CD4-positive, alpha-beta T cell (primary cell): ENCODE results near the gene DPEP2. TPM values are rescaled to one million over a fixed set of nuclear protein-coding genes. Genes with fewer than 3 reads are reported as not detected.
"Not testable (repeated sequence)": the region's sequence is repeated elsewhere in the genome, so short reads cannot be mapped to it uniquely, and the experiment has no call there.

ENCODE experiments used
- ATAC-seq: fragments of 200-7000 bp; cut with Tn5 transposase; one replicate; pipeline ENCODE4 v1.10.0; 2022; ENCODE audit warnings: mild to moderate bottlenecking; ENCODE audit not compliant: poor library complexity
- CTCF ChIA-PET: fragments of 350-600 bp; sonication (Branson Sonifier 250); formaldehyde crosslinking; loops from one replicate; lab custom pipeline; 2021; ENCODE audit warnings: antibody characterized with exemption, inconsistent platforms; lab: Charles Lee
- POLR2A ChIA-PET: fragments of 350-600 bp; sonication (Branson Sonifier 250); formaldehyde crosslinking; loops from one replicate; lab custom pipeline; 2021; ENCODE audit warnings: antibody characterized with exemption, inconsistent platforms; lab: Charles Lee
- DNase-seq, 14 experiments: peaks; one replicate each; pipeline ENCODE4 v3.0.0-alpha.2; 2013 to 2020; ENCODE audit warnings: mixed read lengths in 2 of 14
- H3K27ac ChIP-seq, 2 donors: one replicate each; pipeline versions ENCODE4 v1.5.1 to v1.7.0; 2013; ENCODE audit warnings: low read length in 2 of 2, low read depth in 1 of 2, mild to moderate bottlenecking in 1 of 2
- H3K27me3 ChIP-seq, 2 experiments: 1 replicate in 1 of 2; 2 replicates in 1 of 2; pipeline versions ENCODE4 v1.6.1 to v1.7.0; 2013; ENCODE audit warnings: low read length in 2 of 2, control low read depth in 1 of 2, mild to moderate bottlenecking in 1 of 2, moderate library complexity in 1 of 2; ENCODE audit not compliant: insufficient read depth in 2 of 2, control insufficient read depth in 1 of 2
- H3K36me3 ChIP-seq: one replicate; pipeline ENCODE4 v1.6.1; 2013; ENCODE audit warnings: low read length, control low read depth; ENCODE audit not compliant: insufficient read depth
- H3K4me1 ChIP-seq: one replicate; pipeline ENCODE4 v1.6.1; 2013; ENCODE audit warnings: low read length, control low read depth; ENCODE audit not compliant: insufficient read depth
- H3K4me3 ChIP-seq: one replicate; pipeline ENCODE4 v1.5.1; 2013; ENCODE audit warnings: mild to moderate bottlenecking, low read length, moderate library complexity
- H3K9me3 ChIP-seq, 2 experiments: 1 replicate in 1 of 2; 2 replicates in 1 of 2; pipeline versions ENCODE4 v1.6.1 to v1.7.0; 2013; ENCODE audit warnings: low read length in 2 of 2, mild to moderate bottlenecking in 2 of 2, control low read depth in 1 of 2, moderate library complexity in 1 of 2; ENCODE audit not compliant: control insufficient read depth in 1 of 2, insufficient read depth in 1 of 2
- H3K27ac Mint-ChIP-seq: one replicate; pipeline ENCODE4 v1.8.0; 2020; ENCODE audit warnings: mixed read lengths
- H3K27me3 Mint-ChIP-seq: one replicate; pipeline ENCODE4 v1.8.0; 2021; ENCODE audit warnings: mixed read lengths
- H3K36me3 Mint-ChIP-seq: one replicate; pipeline ENCODE4 v1.8.0; 2021; ENCODE audit warnings: low read depth, mixed read lengths
- H3K4me1 Mint-ChIP-seq: one replicate; pipeline ENCODE4 v1.8.0; 2021; ENCODE audit warnings: low read depth, mixed read lengths
- H3K4me3 Mint-ChIP-seq: one replicate; pipeline ENCODE4 v1.8.0; 2020; ENCODE audit warnings: mild to moderate bottlenecking, mixed read lengths
- H3K9me3 Mint-ChIP-seq: one replicate; pipeline ENCODE4 v1.8.0; 2020; ENCODE audit warnings: mixed read lengths
- intact Hi-C, 2 experiments: fragments of 100-400 bp; cut with DNase I in 1 of 2; cut with micrococcal nuclease in 1 of 2; formaldehyde crosslinking; loops; one replicate each; pipeline versions ENCODE4 v1.15.1 to v1.9.0; 2023 to 2025; cut with DNase I, micrococcal nuclease
- polyA plus RNA-seq, 2 donors: library from polyadenylated mRNA; unstranded; fragments of 120-200 nt; gene quantifications; one replicate each; pipeline ENCODE4 v1.2.1, GENCODE V29; 2013
- total RNA-seq, 174 experiments: library from RNA in 2 of 174; stranded (reverse) in 2 of 174; gene quantifications; one replicate each; pipeline ENCODE4 v1.2.3 and lab custom pipeline; 2021 to 2026
- TF ChIP-seq, protein P1 (sequence below): fragments of 200-600 bp; IDR thresholded peaks from one replicate; pipeline ENCODE4 v1.8.0; 2022; ENCODE audit warnings: antibody characterized with exemption, mild to moderate bottlenecking

The DPEP2 gene, protein sequence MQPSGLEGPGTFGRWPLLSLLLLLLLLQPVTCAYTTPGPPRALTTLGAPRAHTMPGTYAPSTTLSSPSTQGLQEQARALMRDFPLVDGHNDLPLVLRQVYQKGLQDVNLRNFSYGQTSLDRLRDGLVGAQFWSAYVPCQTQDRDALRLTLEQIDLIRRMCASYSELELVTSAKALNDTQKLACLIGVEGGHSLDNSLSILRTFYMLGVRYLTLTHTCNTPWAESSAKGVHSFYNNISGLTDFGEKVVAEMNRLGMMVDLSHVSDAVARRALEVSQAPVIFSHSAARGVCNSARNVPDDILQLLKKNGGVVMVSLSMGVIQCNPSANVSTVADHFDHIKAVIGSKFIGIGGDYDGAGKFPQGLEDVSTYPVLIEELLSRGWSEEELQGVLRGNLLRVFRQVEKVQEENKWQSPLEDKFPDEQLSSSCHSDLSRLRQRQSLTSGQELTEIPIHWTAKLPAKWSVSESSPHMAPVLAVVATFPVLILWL
- total RNA-seq (10 to 100 TPM; 42.2 to 43.5 TPM), total RNA-seq (lab: John Stamatoyannopoulos, UW) (0.25 to 188 (median 36.3) reads per million in 172 experiments)
- polyA plus RNA-seq (2013, experiment 1 of 2) = 42.2 TPM
- polyA plus RNA-seq (2013, experiment 2 of 2) = 46.3 TPM

DNA sequence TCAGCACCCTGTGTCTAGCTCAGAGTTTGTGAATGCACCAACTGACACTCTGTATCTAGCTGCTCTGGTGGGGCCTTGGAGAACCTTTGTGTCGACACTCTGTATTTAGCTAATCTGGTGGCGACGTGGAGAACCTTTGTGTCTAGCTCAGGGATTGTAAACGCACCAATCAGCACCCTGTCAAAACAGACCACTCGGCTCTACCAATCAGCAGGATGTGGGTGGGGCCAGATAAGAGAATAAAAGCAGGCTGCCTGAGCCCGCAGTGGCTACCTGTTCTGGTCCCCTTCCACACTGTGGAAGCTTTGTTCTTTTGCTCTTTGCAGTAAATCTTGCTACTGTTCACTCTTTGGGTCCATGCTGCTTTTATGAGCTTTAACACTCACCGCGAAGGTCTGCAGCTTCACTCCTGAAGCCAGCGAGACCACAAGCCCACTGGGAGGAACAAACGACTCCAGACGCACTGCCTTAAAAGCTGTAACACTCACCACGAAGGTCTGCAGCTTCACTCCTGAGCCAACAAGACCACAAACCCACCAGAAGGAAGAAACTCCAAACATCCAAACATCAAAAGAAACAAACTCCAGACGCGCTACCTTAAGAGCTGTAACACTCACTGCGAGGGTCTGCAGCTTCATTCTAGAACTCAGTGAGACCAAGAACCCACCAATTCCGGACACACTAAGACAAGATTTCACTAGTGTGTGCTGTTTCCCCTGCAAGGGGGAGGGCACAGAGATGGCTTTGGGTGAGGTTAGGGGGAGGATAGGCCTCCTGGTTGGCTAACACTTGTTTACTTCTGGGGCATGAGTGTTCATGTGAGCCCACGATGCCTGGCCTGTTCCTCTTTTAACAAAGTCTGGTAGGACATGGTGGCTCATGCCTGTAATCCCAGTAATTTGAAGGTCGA lies at the start of gene DPEP2:
Gene DPEP2, minus strand, starts transcription at position 706 of the 910 bp plus-strand sequence. CDS start 6,272 bp downstream, outside the sequence.
- H3K27me3 Mint-ChIP-seq, intact Hi-C loops, H3K36me3 ChIP-seq, H3K9me3 Mint-ChIP-seq, H3K27me3 ChIP-seq: not testable (repeated sequence)
- Histone ChIP-seq H3K4me1 (peaks cover 71% of the 10 kb centered on the region), H3K4me3 (peak within 1 kb of the TSS; percentile 61), H3K9me3 (peaks cover 0 to 14% of the 10 kb centered on the region in 2 experiments), H3K27ac (peak within 1 kb of the TSS; percentile 48 to 83)
- H3K36me3 Mint-ChIP-seq = peaks cover 28% of the 10 kb centered on the region
- CTCF ChIA-PET = interaction anchor here (0.8 to 6.5 kb wide), 5 partner anchors 14 to 518 kb away, joined by 3 to 33 read pairs (median 3); partner anchors contain the start of gene ATP6V0D1
- peak within 1 kb of the TSS; percentile 93 for H3K27ac Mint-ChIP-seq
- DNase-seq (peak; percentile 27 to 81 (median 58)), ATAC-seq (peak; percentile 88)
- POLR2A ChIA-PET = interaction anchor here (0.6 to 4.6 kb wide), 21 partner anchors 8 to 246 kb away, joined by 3 to 73 read pairs (median 5); partner anchors contain the start of genes DDX28, DPEP2NB, DUS2 and NFATC3
- H3K4me3 Mint-ChIP-seq = peak within 1 kb of the TSS; percentile 86
- peaks cover 56% of the 10 kb centered on the region for H3K4me1 Mint-ChIP-seq

DNA sequence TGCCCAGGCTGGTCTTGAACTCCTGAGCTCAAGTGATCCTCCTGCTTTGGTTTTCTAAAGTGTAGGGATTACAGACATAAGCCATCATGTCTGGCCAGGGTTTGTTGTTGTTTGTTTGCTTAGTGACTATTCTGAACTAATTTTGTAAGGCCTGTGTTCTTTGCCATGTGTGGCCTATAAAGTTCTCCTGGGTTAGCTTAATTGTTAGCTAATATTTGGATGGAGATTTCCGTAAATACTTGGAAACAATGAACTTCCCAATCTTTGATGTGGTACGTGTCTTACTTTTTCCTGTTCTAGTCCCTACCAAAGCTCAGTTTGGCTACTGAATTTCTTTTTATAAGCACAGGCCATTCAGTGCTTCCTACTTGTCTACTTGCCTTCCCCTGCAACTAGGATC lies 48.7 kb upstream of the DPEP2 start:
- Mint-ChIP-seq H3K27me3 (no peaks in the 10 kb centered on the region), H3K4me1 (peaks cover 5% of the 10 kb centered on the region), H3K27ac (no peak overlapping the region), H3K4me3 (no peak overlapping the region), H3K9me3 (no peaks in the 10 kb centered on the region), H3K36me3 (peaks cover 47% of the 10 kb centered on the region)
- no peaks in the 10 kb centered on the region for H3K9me3 ChIP-seq
- ATAC-seq = no peak
- H3K4me3 ChIP-seq = no peak overlapping the region
- TF ChIP-seq, protein P1, sequence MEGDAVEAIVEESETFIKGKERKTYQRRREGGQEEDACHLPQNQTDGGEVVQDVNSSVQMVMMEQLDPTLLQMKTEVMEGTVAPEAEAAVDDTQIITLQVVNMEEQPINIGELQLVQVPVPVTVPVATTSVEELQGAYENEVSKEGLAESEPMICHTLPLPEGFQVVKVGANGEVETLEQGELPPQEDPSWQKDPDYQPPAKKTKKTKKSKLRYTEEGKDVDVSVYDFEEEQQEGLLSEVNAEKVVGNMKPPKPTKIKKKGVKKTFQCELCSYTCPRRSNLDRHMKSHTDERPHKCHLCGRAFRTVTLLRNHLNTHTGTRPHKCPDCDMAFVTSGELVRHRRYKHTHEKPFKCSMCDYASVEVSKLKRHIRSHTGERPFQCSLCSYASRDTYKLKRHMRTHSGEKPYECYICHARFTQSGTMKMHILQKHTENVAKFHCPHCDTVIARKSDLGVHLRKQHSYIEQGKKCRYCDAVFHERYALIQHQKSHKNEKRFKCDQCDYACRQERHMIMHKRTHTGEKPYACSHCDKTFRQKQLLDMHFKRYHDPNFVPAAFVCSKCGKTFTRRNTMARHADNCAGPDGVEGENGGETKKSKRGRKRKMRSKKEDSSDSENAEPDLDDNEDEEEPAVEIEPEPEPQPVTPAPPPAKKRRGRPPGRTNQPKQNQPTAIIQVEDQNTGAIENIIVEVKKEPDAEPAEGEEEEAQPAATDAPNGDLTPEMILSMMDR = no peak
- DNase-seq = no peak
- no peaks in the 10 kb centered on the region for H3K4me1 ChIP-seq
- POLR2A ChIA-PET = interaction anchor here (0.8 to 1.4 kb wide), 2 partner anchors 56 to 231 kb away, joined by 3 read pairs; no protein-coding TSS in a partner anchor
- peaks cover 16% of the 10 kb centered on the region for H3K36me3 ChIP-seq
- CTCF ChIA-PET = interaction anchor here (1.5 kb wide), 1 partner anchor 232 kb away, joined by 4 read pairs; no protein-coding TSS in a partner anchor
- intact Hi-C loops = loop anchor here in 1 of 2 experiments (5.0 kb wide), 1 partner anchor 531 kb away; no protein-coding TSS in a partner anchor
- H3K27me3 ChIP-seq = no peaks in the 10 kb centered on the region
- no peak overlapping the region for H3K27ac ChIP-seq

DNA sequence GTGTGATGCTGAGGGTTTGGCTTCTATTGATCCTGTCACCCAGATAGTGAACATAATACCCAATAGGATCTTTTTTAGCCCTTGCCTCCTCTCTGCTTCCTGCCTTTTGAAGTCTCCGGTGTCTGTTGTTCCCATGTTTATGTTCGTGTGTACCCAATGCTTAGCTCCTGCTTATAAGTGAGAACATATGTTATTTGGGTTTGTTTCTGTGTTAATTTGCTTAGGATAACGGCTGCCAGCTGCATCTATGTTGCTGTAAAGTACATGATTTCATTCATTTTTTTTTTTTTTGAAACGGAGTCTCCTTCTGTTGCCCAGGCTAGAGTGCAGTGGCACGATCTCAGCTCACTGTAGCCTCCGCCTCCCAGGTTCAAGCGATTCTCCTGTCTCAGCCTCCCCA lies 46.8 kb upstream of the DPEP2 start:
- Mint-ChIP-seq H3K27me3 (no peaks in the 10 kb centered on the region), H3K9me3 (no peaks in the 10 kb centered on the region), H3K36me3 (peaks cover 39% of the 10 kb centered on the region), H3K27ac (no peak overlapping the region), H3K4me1 (peaks cover 5% of the 10 kb centered on the region), H3K4me3 (no peak overlapping the region)
- TF ChIP-seq, protein P1 = no peak
- no peak overlapping the region for H3K4me3 ChIP-seq
- no peaks in the 10 kb centered on the region for H3K4me1 ChIP-seq
- H3K27ac ChIP-seq = no peak overlapping the region
- H3K36me3 ChIP-seq = peaks cover 13% of the 10 kb centered on the region
- ChIA-PET POLR2A (no interaction called here), CTCF (interaction anchor here (0.7 kb wide), 1 partner anchor 118 kb away, joined by 3 read pairs; no protein-coding TSS in a partner anchor)
- intact Hi-C loops = loop anchor here in 1 of 2 experiments (5.0 kb wide), 1 partner anchor 529 kb away; no protein-coding TSS in a partner anchor
- H3K9me3 ChIP-seq = no peaks in the 10 kb centered on the region
- no peaks in the 10 kb centered on the region for H3K27me3 ChIP-seq
- no peak for ATAC-seq
- DNase-seq = no peak
